HG02943 (cell line): ENCODE measurements around the gene NFE2L1.
"Not testable (repeated sequence)": the region's sequence is repeated elsewhere in the genome, so short reads cannot be mapped to it uniquely, and the experiment has no call there.

Experiments
- ATAC-seq: cut with Tn5 transposase; IDR thresholded peaks from one replicate; pipeline ENCODE4 v1.9.1; 2021; ENCODE audit warnings: mild to moderate bottlenecking, low read depth, moderate library complexity; ENCODE audit not compliant: unreplicated experiment

NFE2L1 gene

GRCh38 chr17:48023400-48024148, 24.6 kb upstream of the NFE2L1 start:
- no peak for ATAC-seq

GRCh38 chr17:48024149-48025039, 23.8 kb upstream of the NFE2L1 start:
- no peak for ATAC-seq

- ATAC-seq = peak; percentile 76
Observed at GRCh38 chr17:48025040-48025903, 22.9 kb upstream of the NFE2L1 start.

- ATAC-seq = no peak
Observed at GRCh38 chr17:48025904-48026501, 22.2 kb upstream of the NFE2L1 start.

- no peak for ATAC-seq
Observed at GRCh38 chr17:48026502-48027321, 21.4 kb upstream of the NFE2L1 start.

GRCh38 chr17:48027322-48027981, 20.7 kb upstream of the NFE2L1 start:
- no peak for ATAC-seq

GRCh38 chr17:48028736-48029135, 19.4 kb upstream of the NFE2L1 start:
- no peak for ATAC-seq

- ATAC-seq = no peak
Observed at GRCh38 chr17:48030531-48030930, 17.6 kb upstream of the NFE2L1 start.

- no peak for ATAC-seq
Observed at GRCh38 chr17:48031966-48032365, 16.2 kb upstream of the NFE2L1 start.

GRCh38 chr17:48034734-48035133, 13.4 kb upstream of the NFE2L1 start:
- not testable (repeated sequence) for ATAC-seq

- no peak for ATAC-seq
Observed at GRCh38 chr17:48036693-48037035, 11.5 kb upstream of the NFE2L1 start.

GRCh38 chr17:48037036-48037837, 10.9 kb upstream of the NFE2L1 start, which contains the start of gene COPZ2:
TSS of gene COPZ2 (minus strand) at chr17:48037797. CDS start at chr17:48037777, 20 bp downstream.
- no peak for ATAC-seq

GRCh38 chr17:48037838-48038323, 10.3 kb upstream of the NFE2L1 start:
- no peak for ATAC-seq

GRCh38 chr17:48038687-48039086, 9.5 kb upstream of the NFE2L1 start:
- ATAC-seq = no peak

GRCh38 chr17:48043176-48043575, 5.0 kb upstream of the NFE2L1 start:
- no peak for ATAC-seq

- no peak for ATAC-seq
Observed at GRCh38 chr17:48044851-48045250, 3.3 kb upstream of the NFE2L1 start.

GRCh38 chr17:48045316-48046001, 2.7 kb upstream of the NFE2L1 start:
- no peak for ATAC-seq
